DND-41 (cell line): ENCODE data around the gene BLCAP.

Experiments used
- EZH2 ChIP-seq: IDR thresholded peaks from 3 replicates; pipeline ENCODE4 v1.6.1; 2012; ENCODE audit warnings: borderline replicate concordance, low read depth, mild to moderate bottlenecking, moderate library complexity, low read length, inconsistent platforms; ENCODE audit not compliant: severe bottlenecking
- TF ChIP-seq, protein P1 (sequence below): IDR thresholded peaks from 2 replicates; pipeline ENCODE4 v1.5.1; 2012; ENCODE audit warnings: borderline replicate concordance, low read length, moderate library complexity, mild to moderate bottlenecking; ENCODE audit not compliant: poor library complexity, severe bottlenecking; ENCODE audit errors: extremely low read depth

DNA sequence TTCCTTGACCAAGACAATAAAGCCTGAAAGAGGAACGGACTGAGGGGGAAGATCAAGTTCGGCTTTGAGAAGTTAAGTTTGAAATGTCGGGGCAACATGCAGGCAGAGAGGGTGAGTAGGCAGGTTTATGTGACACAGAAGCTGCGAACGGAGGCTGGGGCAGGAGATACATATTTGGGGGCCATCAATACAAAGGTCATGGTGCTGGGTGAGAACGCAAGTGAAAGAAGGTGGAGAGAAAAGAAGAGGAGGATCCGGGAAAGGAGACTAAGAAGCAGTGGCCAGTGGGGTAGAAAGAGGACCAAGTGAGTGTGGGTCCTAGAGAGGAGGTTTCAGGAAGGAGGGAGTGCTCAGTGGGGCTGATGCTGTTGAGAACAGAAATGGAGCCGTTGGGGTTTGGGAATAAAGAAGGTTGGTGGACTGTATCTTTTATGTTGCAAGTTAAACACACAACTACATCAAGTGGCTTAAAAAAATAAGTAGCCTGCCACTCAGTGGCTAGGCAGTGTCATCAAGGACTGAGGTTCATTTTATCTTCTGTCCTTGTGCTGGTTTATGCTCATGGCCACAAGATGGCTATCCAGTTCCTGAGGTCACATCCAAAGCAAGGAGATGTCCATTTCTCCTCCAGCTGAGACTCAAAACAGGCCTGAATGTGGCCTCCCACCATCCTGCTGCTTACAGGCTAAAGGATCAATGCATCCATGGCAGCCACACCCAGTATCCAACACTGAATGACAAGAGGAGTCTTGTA is 1.7 kb upstream of the BLCAP start:
- TF ChIP-seq, protein P1, sequence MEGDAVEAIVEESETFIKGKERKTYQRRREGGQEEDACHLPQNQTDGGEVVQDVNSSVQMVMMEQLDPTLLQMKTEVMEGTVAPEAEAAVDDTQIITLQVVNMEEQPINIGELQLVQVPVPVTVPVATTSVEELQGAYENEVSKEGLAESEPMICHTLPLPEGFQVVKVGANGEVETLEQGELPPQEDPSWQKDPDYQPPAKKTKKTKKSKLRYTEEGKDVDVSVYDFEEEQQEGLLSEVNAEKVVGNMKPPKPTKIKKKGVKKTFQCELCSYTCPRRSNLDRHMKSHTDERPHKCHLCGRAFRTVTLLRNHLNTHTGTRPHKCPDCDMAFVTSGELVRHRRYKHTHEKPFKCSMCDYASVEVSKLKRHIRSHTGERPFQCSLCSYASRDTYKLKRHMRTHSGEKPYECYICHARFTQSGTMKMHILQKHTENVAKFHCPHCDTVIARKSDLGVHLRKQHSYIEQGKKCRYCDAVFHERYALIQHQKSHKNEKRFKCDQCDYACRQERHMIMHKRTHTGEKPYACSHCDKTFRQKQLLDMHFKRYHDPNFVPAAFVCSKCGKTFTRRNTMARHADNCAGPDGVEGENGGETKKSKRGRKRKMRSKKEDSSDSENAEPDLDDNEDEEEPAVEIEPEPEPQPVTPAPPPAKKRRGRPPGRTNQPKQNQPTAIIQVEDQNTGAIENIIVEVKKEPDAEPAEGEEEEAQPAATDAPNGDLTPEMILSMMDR, result no peak
- no peak for TF ChIP-seq EZH2
